HG03442 (cell line): ENCODE measurements around the gene RNF151.

Experiments used
- ATAC-seq: cut with Tn5 transposase; IDR thresholded peaks from one replicate; pipeline ENCODE4 v1.9.1; 2021; ENCODE audit warnings: mild to moderate bottlenecking, moderate library complexity; ENCODE audit not compliant: unreplicated experiment

The RNF151 gene

GRCh38 chr16:1990351-1991134, 23.9 kb downstream of the RNF151 start:
- no peak for ATAC-seq

GRCh38 chr16:1991135-1991551, 24.5 kb downstream of the RNF151 start:
- peak; percentile 27 for ATAC-seq

- ATAC-seq, result no peak
These were observed 24.9 kb downstream of the RNF151 start for GRCh38 chr16:1991588-1991947.

GRCh38 chr16:1991948-1992703, 25.5 kb downstream of the RNF151 start:
- ATAC-seq, result peak; percentile 43

- no peak for ATAC-seq
These were observed 26.2 kb downstream of the RNF151 start for GRCh38 chr16:1992704-1993317.

- ATAC-seq, result no peak
These were observed 27.1 kb downstream of the RNF151 start for GRCh38 chr16:1993731-1994131.

GRCh38 chr16:1997494-1998359, 31.1 kb downstream of the RNF151 start:
- ATAC-seq, result no peak

GRCh38 chr16:1998360-1998835, 31.7 kb downstream of the RNF151 start:
- ATAC-seq, result no peak

GRCh38 chr16:1998852-1999801, 32.5 kb downstream of the RNF151 start:
- ATAC-seq, result no peak

- ATAC-seq, result no peak
These were observed 33.3 kb downstream of the RNF151 start for GRCh38 chr16:1999866-2000514.

- no peak for ATAC-seq
These were observed 34.4 kb downstream of the RNF151 start for GRCh38 chr16:2001035-2001434.

- ATAC-seq, result no peak
These were observed 35.0 kb downstream of the RNF151 start for GRCh38 chr16:2001456-2002355.

- ATAC-seq, result no peak
These were observed 36.0 kb downstream of the RNF151 start for GRCh38 chr16:2002406-2003230.

- no peak for ATAC-seq
These were observed 36.7 kb downstream of the RNF151 start for GRCh38 chr16:2003231-2003826.

GRCh38 chr16:2003827-2004641, 37.4 kb downstream of the RNF151 start:
- peak; percentile 70 for ATAC-seq
